Thyroid gland (tissue), 4 donors: ENCODE results near the gene CLN6. TPM values are rescaled to one million over a fixed set of nuclear protein-coding genes. Genes with fewer than 3 reads are reported as not detected.
"Not testable (repeated sequence)": the region's sequence is repeated elsewhere in the genome, so short reads cannot be mapped to it uniquely, and the experiment has no call there.

Source experiments
- DNase-seq, 2 donors: peaks; one replicate each; pipeline ENCODE4 v3.0.0-alpha.2; 2019
- H3K27ac ChIP-seq, 3 donors: fragments of 200-600 bp; sonication (generic); 1 replicate in 2 of 3; 2 replicates in 1 of 3; pipeline ENCODE4 v1.5.1; 2016 to 2019; ENCODE audit warnings: mild to moderate bottlenecking in 1 of 3, moderate library complexity in 1 of 3
- H3K27me3 ChIP-seq: fragments of 200-600 bp; sonication (generic); one replicate; pipeline ENCODE4 v1.5.1; 2019
- H3K36me3 ChIP-seq, 2 donors: fragments of 200-600 bp; sonication (generic); one replicate each; pipeline ENCODE4 v1.5.1; 2016 to 2019
- H3K4me1 ChIP-seq, 2 donors: fragments of 200-600 bp; sonication (generic); one replicate each; pipeline ENCODE4 v1.5.1; 2017 to 2019
- H3K4me3 ChIP-seq, 3 donors: fragments of 200-600 bp; sonication (generic); replicated peaks in 1 of 3; 1 replicate in 2 of 3; 2 replicates in 1 of 3; pipeline ENCODE4 v1.5.1; 2016; ENCODE audit warnings: mild to moderate bottlenecking in 1 of 3
- H3K9me3 ChIP-seq: fragments of 200-600 bp; sonication (generic); one replicate; pipeline ENCODE4 v1.5.1; 2017
- POLR2A ChIP-seq, 2 donors: fragments of 450-650 bp; IDR thresholded peaks; one replicate each; pipeline ENCODE4 v1.6.1; 2017; ENCODE audit warnings: antibody characterized with exemption in 2 of 2, mild to moderate bottlenecking in 2 of 2, moderate library complexity in 1 of 2
- WGBS, 2 donors: methylation state at CpG; one replicate each; pipeline ENCODE4 v1.1.5; 2017; 5-methylcytosine and 5-hydroxymethylcytosine counted together
- intact Hi-C: fragments of 100-400 bp; cut with DNase I; formaldehyde crosslinking; loops from one replicate; pipeline ENCODE4 v1.15.1; 2023
- total RNA-seq, 4 donors: library from RNA; depleted of rRNA; stranded (reverse); fragments of >200 nt; gene quantifications; one replicate each; pipeline ENCODE4 v1.2.3, GENCODE V29; 2016
- TF ChIP-seq, protein P1 (sequence below), 6 experiments: fragments of 200-600 bp in 3 of 6; fragments of 450-650 bp in 3 of 6; sonication (generic) in 3 of 6; IDR thresholded peaks; one replicate each; pipeline ENCODE4 v1.5.1; 2016 to 2019; ENCODE audit warnings: antibody characterized with exemption in 6 of 6, mild to moderate bottlenecking in 2 of 6, inconsistent platforms in 1 of 6, moderate library complexity in 1 of 6

CLN6 gene
- total RNA-seq, 4 donors from 2014 or later = 24.8 to 34.3 (median 32.4) TPM

DNA sequence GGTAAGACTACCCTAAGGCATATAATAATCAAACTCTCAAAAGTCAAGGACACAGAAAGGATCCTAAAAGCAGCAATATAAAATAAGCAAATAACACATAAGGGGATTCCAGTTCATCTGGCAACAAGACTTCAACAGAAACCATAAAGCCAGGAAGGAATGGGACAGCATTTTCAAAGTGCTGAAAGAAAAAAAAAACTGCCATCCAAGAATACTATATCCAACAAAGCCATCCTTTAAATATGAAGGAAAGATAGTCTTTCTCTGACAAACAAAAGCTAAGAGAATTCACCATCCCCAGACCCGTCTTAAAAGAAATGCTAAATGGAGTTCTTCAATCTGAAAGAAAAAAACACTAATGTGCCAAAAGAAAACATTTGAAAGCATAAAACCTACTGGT lies 14.7 kb upstream of the CLN6 start:
- 98 to 100% methylated on average over 1 of the region's 1 CpG for WGBS, 2 donors
- Histone ChIP-seq H3K27me3 (no peaks in the 10 kb centered on the region), H3K9me3 (no peaks in the 10 kb centered on the region), H3K27ac (no peak overlapping the region), H3K4me1 (no peaks in the 10 kb centered on the region), H3K4me3 (no peak overlapping the region), H3K36me3 (no peaks in the 10 kb centered on the region)
- DNase-seq = no peak
- TF ChIP-seq, protein P1, sequence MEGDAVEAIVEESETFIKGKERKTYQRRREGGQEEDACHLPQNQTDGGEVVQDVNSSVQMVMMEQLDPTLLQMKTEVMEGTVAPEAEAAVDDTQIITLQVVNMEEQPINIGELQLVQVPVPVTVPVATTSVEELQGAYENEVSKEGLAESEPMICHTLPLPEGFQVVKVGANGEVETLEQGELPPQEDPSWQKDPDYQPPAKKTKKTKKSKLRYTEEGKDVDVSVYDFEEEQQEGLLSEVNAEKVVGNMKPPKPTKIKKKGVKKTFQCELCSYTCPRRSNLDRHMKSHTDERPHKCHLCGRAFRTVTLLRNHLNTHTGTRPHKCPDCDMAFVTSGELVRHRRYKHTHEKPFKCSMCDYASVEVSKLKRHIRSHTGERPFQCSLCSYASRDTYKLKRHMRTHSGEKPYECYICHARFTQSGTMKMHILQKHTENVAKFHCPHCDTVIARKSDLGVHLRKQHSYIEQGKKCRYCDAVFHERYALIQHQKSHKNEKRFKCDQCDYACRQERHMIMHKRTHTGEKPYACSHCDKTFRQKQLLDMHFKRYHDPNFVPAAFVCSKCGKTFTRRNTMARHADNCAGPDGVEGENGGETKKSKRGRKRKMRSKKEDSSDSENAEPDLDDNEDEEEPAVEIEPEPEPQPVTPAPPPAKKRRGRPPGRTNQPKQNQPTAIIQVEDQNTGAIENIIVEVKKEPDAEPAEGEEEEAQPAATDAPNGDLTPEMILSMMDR (IDR thresholded peaks at IDR 0.05) = no peak
- no peak for TF ChIP-seq POLR2A (IDR thresholded peaks at IDR 0.05)
- intact Hi-C loops = no loop called here

DNA sequence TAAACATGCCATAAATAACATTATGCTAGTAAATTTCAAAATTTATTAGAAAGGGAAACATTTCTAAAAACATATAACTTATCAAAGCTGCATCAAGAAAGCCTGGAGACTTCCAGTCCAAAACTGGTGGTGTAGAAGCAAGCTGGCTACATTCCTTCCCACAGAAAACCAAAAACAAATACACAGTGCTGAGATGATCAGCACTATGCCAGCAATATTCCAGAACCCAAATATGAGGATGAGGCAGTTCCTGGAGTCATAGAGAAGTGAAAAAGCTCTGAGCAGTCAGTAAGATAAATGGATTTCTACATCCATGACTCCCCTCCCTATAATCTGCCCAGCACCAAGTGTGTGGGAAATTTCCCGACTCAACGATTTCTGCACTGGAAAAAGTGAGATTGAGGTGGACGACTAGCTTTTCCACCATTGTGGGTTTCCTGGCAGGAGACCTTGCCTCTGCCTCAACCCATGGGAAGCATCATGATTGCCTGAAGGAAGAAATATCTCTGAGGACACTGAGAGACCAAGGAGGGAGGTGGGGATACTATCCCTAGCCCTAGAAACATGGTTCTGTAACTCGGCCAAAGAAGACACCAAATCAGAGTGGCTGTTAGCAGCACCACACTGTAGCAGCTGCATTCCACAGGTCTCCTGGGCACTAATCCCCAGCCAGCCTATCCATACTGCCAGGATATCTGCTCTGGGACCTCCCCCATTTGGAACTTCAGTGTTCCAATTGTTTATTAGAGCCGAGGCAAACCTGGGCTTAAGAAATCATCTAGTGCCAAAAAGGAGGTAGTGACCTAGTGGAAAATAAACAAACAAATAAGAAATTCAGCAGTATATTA lies 11.8 kb upstream of the CLN6 start:
- no peak for TF ChIP-seq POLR2A (IDR thresholded peaks at IDR 0.05)
- TF ChIP-seq, protein P1 (IDR thresholded peaks at IDR 0.05) = no peak
- Histone ChIP-seq H3K4me3 (no peak overlapping the region), H3K27ac (no peak overlapping the region), H3K36me3 (no peaks in the 10 kb centered on the region), H3K27me3 (no peaks in the 10 kb centered on the region), H3K4me1 (no peaks in the 10 kb centered on the region), H3K9me3 (no peaks in the 10 kb centered on the region)
- intact Hi-C loops = no loop called here
- no peak for DNase-seq
- WGBS, 2 donors = 71 to 74% methylated on average over 5 of the region's 5 CpGs

DNA sequence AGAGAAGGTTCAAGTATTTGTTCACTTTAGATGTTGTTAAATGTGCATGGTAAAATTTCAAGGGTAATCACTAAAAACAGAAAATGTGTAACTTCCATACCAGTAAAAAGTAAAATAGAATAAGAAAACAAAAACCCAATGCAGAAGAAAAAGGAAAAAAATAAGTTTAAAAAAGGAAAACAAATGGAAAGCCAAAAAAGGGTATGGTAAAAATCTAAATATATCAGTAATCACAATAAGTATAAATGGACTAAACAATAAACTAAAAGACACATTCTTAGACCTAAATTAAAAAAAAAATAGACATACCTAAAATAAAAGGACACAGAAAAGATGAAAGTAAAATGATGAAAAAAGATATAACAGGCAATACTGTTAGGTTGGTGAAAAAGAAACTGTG lies 9.5 kb upstream of the CLN6 start:
- H3K36me3 ChIP-seq = no peaks in the 10 kb centered on the region
- H3K4me1 ChIP-seq = no peaks in the 10 kb centered on the region
- H3K27ac ChIP-seq = no peak overlapping the region
- no peak overlapping the region for H3K4me3 ChIP-seq
- H3K9me3 ChIP-seq = no peaks in the 10 kb centered on the region
- no peak for TF ChIP-seq POLR2A (IDR thresholded peaks at IDR 0.05)
- TF ChIP-seq, protein P1 (IDR thresholded peaks at IDR 0.05) = no peak
- no peak for DNase-seq
- no peaks in the 10 kb centered on the region for H3K27me3 ChIP-seq
- intact Hi-C loops = no loop called here

DNA sequence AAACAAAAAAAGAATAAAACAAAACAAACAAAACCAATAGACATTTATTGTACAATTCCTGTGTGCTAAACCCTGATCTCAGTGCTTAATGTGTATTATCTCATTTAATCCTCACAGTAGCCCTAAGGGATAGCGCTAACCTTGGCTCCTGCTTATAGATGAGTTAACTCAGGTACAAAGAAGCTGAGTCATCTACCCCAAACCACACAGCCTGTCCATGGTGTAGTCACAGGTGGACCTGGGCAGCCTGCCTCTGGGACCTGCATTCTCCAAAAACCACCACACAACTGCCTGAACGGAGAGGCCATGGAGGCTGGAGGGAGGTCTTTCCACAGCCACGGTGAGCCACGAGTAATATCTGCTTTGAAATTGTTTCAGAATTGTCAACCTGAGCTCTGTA lies 5.5 kb upstream of the CLN6 start:
- Histone ChIP-seq H3K4me3 (no peak overlapping the region), H3K36me3 (no peaks in the 10 kb centered on the region), H3K4me1 (peaks cover 4% of the 10 kb centered on the region in 2 donors), H3K9me3 (no peaks in the 10 kb centered on the region), H3K27me3 (no peaks in the 10 kb centered on the region), H3K27ac (no peak overlapping the region)
- intact Hi-C loops = no loop called here
- no peak for TF ChIP-seq POLR2A (IDR thresholded peaks at IDR 0.05)
- TF ChIP-seq, protein P1 (IDR thresholded peaks at IDR 0.05) = no peak
- WGBS, 2 donors = 92 to 94% methylated on average over 4 of the region's 4 CpGs
- no peak for DNase-seq

DNA sequence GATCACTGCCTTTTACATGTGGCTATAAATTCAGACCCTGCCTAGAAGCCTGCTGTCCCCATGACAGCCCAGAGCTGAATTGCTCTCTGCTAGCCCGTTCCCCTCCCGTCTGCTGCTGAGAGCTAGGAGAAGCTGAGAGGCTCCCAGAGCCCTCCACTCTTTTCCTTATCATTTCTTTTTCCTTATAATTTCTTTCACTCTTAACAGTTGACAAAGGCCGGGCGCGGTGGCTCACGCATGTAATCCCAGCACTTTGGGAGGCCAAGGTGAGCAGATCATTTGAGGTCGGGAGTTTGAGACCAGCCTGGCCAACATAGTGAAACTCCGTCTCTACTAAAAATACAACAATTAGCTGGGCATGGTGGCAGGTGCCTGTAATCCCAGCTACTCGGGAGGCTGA lies 5.0 kb upstream of the CLN6 start:
- H3K4me3 ChIP-seq, intact Hi-C loops, H3K4me1 ChIP-seq, H3K27ac ChIP-seq, H3K9me3 ChIP-seq, H3K27me3 ChIP-seq, H3K36me3 ChIP-seq, DNase-seq: not testable (repeated sequence)
- WGBS, 2 donors = 90 to 91% methylated on average over 9 of the region's 9 CpGs
